Hematopoietic multipotent progenitor cell treated with erythropoietin and hydrocortisone succinate and interleukin-3 and kit ligand, for 6 days (in vitro differentiated cells): ENCODE results near the gene ITPR1.

ENCODE experiments used
- DNase-seq: peaks from one replicate; pipeline ENCODE4 v3.0.0-alpha.2; 2015

Gene ITPR1

DNA sequence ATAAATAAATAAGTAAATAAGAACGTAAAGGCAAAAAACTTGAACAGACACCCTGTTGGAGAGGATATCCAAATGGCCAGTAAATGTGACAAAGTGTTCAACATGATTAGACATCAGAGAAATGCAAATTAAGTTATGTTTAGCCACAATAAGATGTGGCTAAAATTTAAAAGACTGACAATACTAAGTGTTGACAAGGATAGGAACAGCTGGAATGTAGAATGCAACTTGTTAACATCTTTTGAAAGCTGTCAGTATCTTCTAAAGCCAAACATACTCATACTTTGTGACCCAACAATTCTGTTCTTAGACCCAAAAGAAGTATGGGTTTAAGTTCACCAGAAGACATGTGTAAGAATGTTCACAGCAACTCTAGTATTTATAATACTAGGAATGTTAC lies 197.1 kb downstream of the ITPR1 start:
- no peak for DNase-seq

DNA sequence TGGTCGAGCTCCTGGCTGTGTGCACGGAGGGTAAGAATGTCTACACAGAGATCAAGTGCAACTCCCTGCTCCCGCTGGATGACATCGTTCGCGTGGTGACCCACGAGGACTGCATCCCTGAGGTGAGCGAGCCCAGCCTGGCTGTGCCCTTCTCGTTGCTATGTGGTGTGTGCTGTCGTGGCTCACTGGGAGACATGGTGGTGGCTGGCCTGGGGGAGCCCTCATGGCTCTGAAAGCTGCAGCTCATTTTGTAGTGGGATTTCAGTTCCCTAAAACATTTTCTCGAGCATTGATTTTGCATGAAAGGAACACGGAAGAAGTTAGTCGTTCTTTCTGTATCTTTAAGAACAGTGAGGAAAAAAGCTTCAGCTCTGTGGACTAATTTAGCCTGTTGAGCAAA lies 200.5 kb downstream of the ITPR1 start:
- no peak for DNase-seq

DNA sequence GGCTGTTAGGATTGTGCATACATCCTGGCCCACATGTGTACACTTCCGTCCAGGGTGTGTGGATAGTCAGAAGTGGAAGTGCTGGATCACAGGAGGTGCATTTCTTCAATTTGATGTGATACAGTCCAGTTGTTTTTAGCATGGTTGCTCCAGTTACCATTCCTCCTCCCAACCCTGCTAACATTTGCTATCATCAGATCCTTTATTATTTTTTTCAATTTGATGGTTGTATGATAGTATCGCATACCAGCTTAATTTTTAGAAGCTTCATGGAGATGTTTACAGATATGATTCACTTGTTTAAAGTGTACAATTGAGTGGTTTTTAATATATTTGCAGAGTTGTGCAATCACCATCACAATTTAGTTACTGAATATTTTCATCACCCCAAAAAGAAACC lies 202.7 kb downstream of the ITPR1 start:
- no peak for DNase-seq

- DNase-seq: no peak
Measured at GRCh38 chr3:4696266-4696665, 203.1 kb downstream of the ITPR1 start.

DNA sequence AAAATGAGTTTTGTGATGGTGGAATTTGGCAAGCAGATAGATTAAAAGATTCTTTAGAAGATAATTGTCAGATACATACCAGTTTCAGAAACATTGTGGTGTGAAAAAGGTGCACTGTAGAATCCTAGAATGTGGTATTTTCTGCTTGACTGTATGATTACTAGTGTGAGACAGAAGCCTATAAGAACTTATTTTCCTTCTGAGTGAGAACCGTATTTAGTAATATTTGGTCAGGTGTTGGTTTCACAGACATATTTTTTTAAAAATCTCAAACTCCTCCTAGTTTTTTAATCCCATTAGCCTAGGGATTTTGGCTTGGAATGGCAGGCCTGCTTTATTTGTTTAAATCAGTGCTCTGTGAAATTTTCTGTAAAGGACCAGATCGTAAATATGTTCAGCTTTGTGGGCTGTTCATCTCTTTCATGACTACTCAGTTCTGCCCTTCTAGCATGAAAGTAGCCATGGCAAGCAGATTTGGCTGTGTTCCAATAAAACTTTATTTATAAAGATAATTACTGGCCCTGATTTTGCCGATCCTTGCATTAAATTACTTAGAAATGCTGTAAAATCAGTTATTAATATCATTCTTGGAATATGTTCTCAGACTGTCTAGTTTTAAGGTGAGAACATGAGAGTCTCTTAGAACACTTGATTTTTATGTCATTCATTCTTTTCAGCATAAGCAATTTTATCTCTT lies 205.1 kb downstream of the ITPR1 start:
- no peak for DNase-seq

DNA sequence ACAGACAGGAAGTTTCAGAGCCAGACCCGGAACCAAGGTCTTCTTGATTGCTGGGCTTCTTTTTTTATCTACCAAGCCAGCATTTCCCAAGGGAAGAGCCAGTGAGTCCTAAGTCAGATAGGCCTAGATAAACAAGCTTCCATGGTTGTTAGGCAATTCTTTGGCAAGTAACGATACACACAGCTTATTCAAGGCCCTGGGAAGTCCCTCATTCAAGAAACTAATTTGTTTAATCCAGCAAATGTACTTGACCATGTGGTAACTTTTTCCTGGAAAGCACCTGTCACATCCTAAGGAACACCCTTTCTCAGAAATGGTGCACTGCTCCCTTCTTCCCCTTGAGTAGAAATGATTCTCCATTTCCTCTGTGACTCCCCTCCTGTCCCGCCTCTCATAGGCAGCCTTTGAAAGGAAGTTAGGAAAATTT lies 209.9 kb downstream of the ITPR1 start:
- DNase-seq: no peak

DNA sequence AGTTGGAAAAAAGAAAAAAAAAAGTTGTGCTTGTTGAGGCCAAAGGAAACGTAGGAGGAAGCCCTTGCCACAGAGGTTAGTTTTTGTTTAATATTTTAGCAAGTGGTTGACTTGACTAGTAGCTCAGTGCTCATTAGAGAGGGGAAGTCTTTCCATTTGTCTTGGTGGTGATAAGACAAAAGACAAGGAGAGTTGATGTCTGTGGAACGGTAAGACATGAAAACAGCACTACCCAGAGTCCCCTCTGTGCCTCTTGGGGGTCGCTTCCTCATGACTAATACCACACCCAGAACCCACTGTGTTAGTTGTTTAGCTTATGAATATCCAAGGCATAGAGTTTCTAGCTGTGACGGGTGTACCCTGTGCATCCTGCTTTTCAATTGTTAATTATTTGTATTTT lies 211.4 kb downstream of the ITPR1 start:
- peak; percentile 16 for DNase-seq

- no peak for DNase-seq
Measured at GRCh38 chr3:4707324-4707723, 214.2 kb downstream of the ITPR1 start.

GRCh38 chr3:4708230-4708629 lies 215.1 kb downstream of the ITPR1 start:
- no peak for DNase-seq

GRCh38 chr3:4709341-4709740 lies 216.2 kb downstream of the ITPR1 start:
- no peak for DNase-seq

GRCh38 chr3:4710191-4710590 lies 217.0 kb downstream of the ITPR1 start:
- no peak for DNase-seq

GRCh38 chr3:4711680-4711992 lies 218.5 kb downstream of the ITPR1 start:
- no peak for DNase-seq

DNA sequence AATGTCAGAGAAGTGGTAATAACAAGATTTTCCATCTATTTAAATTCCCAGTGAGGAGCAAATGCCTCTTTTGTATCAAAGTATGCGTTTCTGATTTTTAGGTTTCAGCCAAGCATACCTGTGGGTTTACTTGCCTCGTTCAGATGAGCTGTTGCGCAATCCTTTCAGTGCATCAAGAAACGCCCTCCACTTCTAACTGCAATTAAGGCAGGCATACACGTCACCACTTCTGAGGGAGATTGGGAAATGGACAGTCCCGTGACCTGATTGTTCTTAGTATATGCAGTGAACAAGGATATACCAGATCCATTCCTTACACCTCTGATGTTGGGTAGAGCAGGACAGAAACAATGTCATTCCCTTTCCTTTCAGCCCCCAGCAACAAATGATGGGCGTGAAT lies 219.0 kb downstream of the ITPR1 start:
- no peak for DNase-seq

GRCh38 chr3:4714045-4714444 lies 220.9 kb downstream of the ITPR1 start:
- no peak for DNase-seq

DNA sequence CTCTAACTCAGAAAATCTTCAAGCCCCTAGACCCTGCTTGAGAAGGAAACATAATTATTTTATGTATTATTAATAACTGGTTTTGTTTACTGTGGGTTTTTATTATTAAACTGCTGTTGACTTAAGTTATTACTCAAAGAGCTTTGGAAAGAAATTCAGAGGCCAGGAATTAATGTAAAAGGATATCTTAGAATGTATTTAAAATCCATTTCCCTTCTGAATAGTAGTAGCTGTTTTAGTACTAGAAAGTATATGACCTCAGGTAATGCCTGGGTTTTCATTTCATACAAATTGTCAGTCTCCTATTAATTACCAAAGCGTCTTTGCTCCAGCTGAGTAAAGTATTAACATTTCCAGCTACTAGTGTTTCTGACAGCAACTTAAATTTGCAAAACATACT lies 223.1 kb downstream of the ITPR1 start:
- no peak for DNase-seq

DNA sequence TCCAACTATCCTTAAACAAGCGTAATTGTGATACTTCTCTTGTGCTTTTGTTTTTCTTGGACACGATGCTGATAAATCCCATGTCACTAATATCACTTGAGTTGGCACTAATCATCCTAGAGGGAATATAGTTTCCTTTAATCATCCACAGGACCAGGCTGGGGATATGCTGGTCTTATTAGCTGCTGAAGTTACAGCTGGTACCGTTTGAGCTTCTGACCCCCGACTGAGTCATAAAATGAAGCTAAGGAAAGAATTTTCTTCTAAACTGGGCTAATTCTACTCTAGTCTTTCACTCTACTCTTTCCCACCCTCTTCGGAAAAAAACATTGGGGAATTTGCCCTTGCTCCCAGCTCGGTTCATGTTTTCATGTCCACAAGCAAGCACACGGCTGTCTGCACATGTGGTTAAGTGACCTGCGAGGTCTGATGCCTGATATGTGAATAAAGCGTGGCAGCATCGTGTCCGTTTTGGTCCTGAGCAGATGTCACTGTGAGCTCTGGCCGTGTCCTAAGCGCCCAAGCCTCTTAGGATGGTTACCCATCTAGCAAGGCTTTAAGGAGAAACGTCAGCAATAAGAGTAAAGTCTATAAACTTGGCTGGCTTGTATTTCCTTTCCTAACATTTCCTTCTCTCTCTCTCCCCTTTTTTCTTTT lies 223.7 kb downstream of the ITPR1 start:
- no peak for DNase-seq

DNA sequence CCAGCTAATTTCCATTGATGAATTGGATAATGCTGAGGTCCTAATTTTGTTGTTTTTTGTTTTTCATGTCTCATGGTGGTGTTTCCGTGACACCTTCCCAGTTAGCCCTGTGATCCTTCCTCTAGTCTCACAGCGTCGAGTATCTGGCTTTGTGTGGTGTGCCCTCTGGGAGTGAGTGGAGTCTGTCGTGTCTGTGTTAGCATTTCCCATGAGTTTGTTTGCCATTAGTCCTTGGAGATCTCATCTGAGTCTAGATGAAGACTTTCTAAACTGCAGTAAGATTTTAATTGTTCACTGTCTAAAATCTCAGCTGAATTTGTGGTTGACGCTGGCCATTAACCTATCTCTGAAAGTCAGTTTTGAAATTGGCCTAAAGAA lies 224.2 kb downstream of the ITPR1 start:
- DNase-seq: no peak

DNA sequence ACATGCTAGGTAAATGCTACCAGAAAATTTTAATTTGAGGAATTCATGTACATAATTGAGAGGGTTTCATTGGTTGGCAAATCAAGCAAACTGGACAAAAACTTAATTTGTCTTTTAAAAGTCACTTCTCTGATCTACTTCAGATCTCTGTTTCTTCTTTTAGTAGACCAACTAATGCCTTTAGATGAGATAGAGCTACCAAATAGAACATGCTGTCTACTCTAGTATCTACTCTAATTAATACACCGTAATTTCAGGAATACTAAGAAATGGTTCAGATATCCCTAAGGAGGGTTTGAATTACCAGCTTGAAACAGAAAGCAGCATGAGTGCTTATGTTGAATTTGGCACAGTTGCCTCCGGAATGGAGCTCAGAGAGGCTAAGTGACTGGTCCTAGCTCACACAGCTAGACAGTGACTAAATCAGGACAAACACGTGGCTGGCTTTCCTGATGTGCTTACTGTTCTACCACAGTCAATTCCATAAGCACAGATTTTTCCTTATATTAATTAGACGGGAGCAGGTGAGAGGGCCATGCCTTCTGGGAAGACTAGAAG lies 225.1 kb downstream of the ITPR1 start:
- DNase-seq: no peak

DNA sequence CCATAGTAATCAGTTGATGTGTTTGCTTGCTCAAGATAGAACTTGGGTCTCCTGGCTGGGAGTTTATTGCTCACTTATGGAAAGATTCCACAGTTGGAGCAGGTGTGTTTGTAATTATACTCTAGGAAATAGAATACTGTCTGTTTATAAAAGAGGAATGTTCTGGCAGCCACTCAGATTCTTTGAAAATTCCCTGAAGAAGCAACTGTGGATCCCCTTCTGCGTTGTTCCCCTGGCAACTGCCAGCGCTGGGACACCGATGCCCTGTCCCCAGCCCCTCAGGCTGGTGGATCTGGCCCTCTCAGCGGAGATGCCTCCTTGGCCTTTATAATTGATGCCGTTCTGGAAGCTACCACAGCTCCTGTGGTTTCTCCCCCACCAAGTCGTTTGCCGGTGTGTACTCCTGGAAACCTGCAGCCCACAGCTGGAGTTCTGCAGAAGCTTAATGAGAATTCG lies 225.9 kb downstream of the ITPR1 start:
- DNase-seq: no peak

GRCh38 chr3:4720316-4721075 lies 227.3 kb downstream of the ITPR1 start:
- peak; percentile 77 for DNase-seq

- no peak for DNase-seq
Measured at GRCh38 chr3:4721511-4721911, 228.4 kb downstream of the ITPR1 start.

DNA sequence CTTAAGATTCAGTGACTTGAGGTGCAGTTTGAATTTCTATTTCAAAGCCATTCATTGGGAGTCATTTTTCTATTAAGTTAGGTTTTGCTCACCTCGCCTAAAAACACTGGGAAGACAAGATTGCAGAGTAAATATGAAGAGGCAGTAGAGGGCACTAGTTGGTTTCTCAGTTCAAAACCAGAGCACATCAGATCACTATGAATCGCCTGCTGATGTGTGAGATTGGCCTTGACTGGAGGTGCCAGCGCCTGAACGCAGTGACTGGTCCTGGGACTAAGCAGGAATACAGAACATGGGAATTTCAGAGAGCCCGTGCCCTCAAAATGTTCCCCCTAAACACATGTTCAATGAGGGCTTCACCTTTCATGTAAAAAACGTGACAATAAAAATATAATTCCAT lies 229.0 kb downstream of the ITPR1 start:
- peak; percentile 84 for DNase-seq

DNA sequence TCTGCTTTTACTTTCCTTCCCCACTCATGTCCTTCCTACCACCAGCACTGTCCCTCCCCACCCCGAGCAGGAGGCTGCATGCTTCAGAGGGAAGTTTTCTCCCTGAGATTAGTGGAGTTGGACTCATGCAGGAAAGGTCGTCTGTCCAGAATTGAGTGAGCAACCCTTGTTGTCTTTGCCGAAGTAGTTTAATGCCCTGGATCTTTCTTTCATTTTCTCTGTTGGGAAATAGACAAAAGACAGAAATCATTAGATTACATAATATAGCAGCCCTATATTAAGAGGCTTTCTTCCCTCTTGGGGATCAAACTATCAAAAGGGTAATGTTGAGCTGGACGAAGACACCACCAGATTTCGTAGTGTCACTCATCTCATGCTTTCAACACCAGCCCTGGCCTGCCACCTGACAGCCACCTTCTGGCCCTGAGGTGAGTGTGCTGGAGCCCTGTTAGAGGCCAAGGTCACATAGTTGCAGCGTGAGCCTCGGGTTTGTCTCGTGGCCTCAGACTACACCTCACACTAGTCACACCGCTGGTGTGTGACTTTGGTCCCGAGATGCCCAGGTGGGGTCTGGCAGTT lies 231.0 kb downstream of the ITPR1 start:
- no peak for DNase-seq

GRCh38 chr3:4726549-4726948 lies 233.4 kb downstream of the ITPR1 start:
- no peak for DNase-seq
